Adrenal gland (tissue), 12 donors: ENCODE results near the gene NCAPG. TPM values are rescaled to one million over a fixed set of nuclear protein-coding genes. Genes with fewer than 3 reads are reported as not detected.

ENCODE experiments used
- DNase-seq, 7 donors: peaks; one replicate each; pipeline ENCODE4 v3.0.0-alpha.2; 2019 to 2020
- H3K27ac ChIP-seq, 5 donors: fragments of 200-600 bp; sonication (generic) in 4 of 5; 1 replicate in 3 of 5; 2 replicates in 2 of 5; pipeline versions ENCODE4 v1.5.1 to v1.8.0; 2016 to 2020; ENCODE audit warnings: mild to moderate bottlenecking in 1 of 5
- H3K27me3 ChIP-seq: fragments of 200-600 bp; 2 replicates; pipeline ENCODE4 v1.8.0; 2021
- H3K36me3 ChIP-seq, 2 donors: fragments of 200-600 bp; replicated peaks in 1 of 2; 1 replicate in 1 of 2; 2 replicates in 1 of 2; pipeline versions ENCODE4 v1.5.1 to v1.8.0; 2018 to 2022
- H3K4me1 ChIP-seq, 2 donors: fragments of 200-600 bp; replicated peaks in 1 of 2; 1 replicate in 1 of 2; 2 replicates in 1 of 2; pipeline versions ENCODE4 v1.5.1 to v1.8.0; 2018 to 2021
- H3K4me3 ChIP-seq, 4 donors: fragments of 200-600 bp; sonication (generic) in 3 of 4; one replicate each; pipeline ENCODE4 v1.5.1; 2016 to 2018
- H3K9me3 ChIP-seq, 3 donors: fragments of 200-600 bp; sonication (generic) in 1 of 3; replicated peaks in 1 of 3; 1 replicate in 2 of 3; 2 replicates in 1 of 3; pipeline versions ENCODE4 v1.5.1 to v1.8.0; 2016 to 2021
- POLR2A ChIP-seq, 2 donors: fragments of 450-650 bp; IDR thresholded peaks; one replicate each; pipeline ENCODE4 v1.6.1; 2017; ENCODE audit warnings: antibody characterized with exemption in 2 of 2, mild to moderate bottlenecking in 2 of 2, moderate library complexity in 1 of 2
- WGBS, 4 donors: extraction: QIAGEN DNeasy Blood & Tissue Kit in 2 of 4; methylation state at CpG; one replicate each; pipeline versions ENCODE4 v1.1.5 to v1.1.7; 2013 to 2017; 5-methylcytosine and 5-hydroxymethylcytosine counted together
- intact Hi-C, 2 donors: fragments of 100-400 bp; cut with DNase I; formaldehyde crosslinking; loops; one replicate each; pipeline versions ENCODE4 v1.14.1 to v1.15.0; 2022 to 2023
- polyA plus RNA-seq, 3 donors: library from polyadenylated mRNA; stranded (reverse); fragments of 200-250 nt in 2 of 3; fragments of 350-450 nt in 1 of 3; fragmentation: Illumina TruSeq in 1 of 3; extraction: RNeasy Lipid Tissue Mini Kit (QIAGEN cat#74804) in 1 of 3; gene quantifications; one replicate each; pipeline ENCODE4 v1.2.3, GENCODE V29; 2013 to 2014
- total RNA-seq, 9 donors: library from RNA; depleted of rRNA in 4 of 9; stranded (reverse); fragments of >200 nt in 4 of 9; fragments of 120-200 nt in 1 of 9; fragmentation: NEBNext Ultra II Directional in 1 of 9; extraction: Animal tissue kit (Norgen Biotek cat#: 25700) in 1 of 9; gene quantifications; one replicate each; pipeline versions ENCODE4 v1.1.0 to v1.2.4, GENCODE V29; 2013 to 2023
- TF ChIP-seq, protein P1 (sequence below), 6 experiments: fragments of 450-650 bp in 4 of 6; fragments of 200-600 bp in 2 of 6; sonication (generic) in 1 of 6; IDR thresholded peaks; 1 replicate in 5 of 6; 2 replicates in 1 of 6; pipeline versions ENCODE4 v1.5.1 to v1.8.0; 2016 to 2021; ENCODE audit warnings: antibody characterized with exemption in 6 of 6, mild to moderate bottlenecking in 2 of 6, moderate library complexity in 1 of 6
- donor health status: healthy with polysubstance abuse.
- donor health status: Bipolar disorder and iron deficiency.
- donor health status: DM: yes; HTN: yes; CAD: no.
- donor health status: DM: no; HTN: no; CAD: no.
- donor health status: DM: no; HTN: no; CAD: no.
- donor health status: DM: yes; HTN: yes; CAD: no.

Gene NCAPG
- total and polyA plus RNA-seq, 12 donors, result 0.17 to 16.1 (median 0.74) TPM

DNA sequence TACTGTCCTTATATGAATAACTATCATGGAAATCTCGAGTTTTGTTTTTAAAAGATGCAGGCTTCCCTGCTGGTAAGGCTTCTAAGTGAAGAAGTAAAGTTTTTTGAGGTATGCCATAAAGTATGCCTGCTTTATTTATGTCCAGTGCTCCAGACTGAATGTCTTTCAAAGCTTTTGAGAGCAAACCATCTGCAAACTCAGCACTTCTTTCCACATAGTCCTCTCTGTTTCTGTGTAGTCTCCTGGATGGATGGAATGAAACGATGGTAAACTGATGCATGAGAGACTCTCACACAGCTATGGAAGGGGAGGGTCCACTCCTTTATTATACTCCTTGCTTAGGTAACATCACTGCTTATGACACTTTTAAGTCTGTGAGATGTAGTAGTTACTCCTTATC lies 73.7 kb downstream of the NCAPG start:
- H3K36me3 ChIP-seq, result no peaks in the 10 kb centered on the region
- no peaks in the 10 kb centered on the region for H3K4me1 ChIP-seq
- 92 to 96% (median 94%) methylated on average over 2 of the region's 2 CpGs for WGBS, 4 donors
- no peak overlapping the region for H3K27ac ChIP-seq
- intact Hi-C loops, result no loop called here
- no peaks in the 10 kb centered on the region for H3K9me3 ChIP-seq
- TF ChIP-seq, protein P1, sequence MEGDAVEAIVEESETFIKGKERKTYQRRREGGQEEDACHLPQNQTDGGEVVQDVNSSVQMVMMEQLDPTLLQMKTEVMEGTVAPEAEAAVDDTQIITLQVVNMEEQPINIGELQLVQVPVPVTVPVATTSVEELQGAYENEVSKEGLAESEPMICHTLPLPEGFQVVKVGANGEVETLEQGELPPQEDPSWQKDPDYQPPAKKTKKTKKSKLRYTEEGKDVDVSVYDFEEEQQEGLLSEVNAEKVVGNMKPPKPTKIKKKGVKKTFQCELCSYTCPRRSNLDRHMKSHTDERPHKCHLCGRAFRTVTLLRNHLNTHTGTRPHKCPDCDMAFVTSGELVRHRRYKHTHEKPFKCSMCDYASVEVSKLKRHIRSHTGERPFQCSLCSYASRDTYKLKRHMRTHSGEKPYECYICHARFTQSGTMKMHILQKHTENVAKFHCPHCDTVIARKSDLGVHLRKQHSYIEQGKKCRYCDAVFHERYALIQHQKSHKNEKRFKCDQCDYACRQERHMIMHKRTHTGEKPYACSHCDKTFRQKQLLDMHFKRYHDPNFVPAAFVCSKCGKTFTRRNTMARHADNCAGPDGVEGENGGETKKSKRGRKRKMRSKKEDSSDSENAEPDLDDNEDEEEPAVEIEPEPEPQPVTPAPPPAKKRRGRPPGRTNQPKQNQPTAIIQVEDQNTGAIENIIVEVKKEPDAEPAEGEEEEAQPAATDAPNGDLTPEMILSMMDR (IDR thresholded peaks at IDR 0.05), result no peak
- TF ChIP-seq POLR2A (IDR thresholded peaks at IDR 0.05), result no peak
- DNase-seq, result no peak
- no peaks in the 10 kb centered on the region for H3K27me3 ChIP-seq
- no peak overlapping the region for H3K4me3 ChIP-seq

- H3K4me1 ChIP-seq, result no peaks in the 10 kb centered on the region
- no peak overlapping the region for H3K4me3 ChIP-seq
- TF ChIP-seq, protein P1 (IDR thresholded peaks at IDR 0.05), result no peak
- TF ChIP-seq POLR2A (IDR thresholded peaks at IDR 0.05), result no peak
- intact Hi-C loops, result no loop called here
- no peaks in the 10 kb centered on the region for H3K27me3 ChIP-seq
- no peaks in the 10 kb centered on the region for H3K36me3 ChIP-seq
- H3K9me3 ChIP-seq, result no peaks in the 10 kb centered on the region
- WGBS, 4 donors, result 92 to 96% (median 93%) methylated on average over 1 of the region's 1 CpG
- no peak for DNase-seq
- H3K27ac ChIP-seq, result no peak overlapping the region
These were observed 78.9 kb downstream of the NCAPG start for GRCh38 chr4:17889692-17890091.

GRCh38 chr4:17894421-17894820 lies 83.6 kb downstream of the NCAPG start:
- WGBS, 4 donors, result 84 to 89% (median 87%) methylated on average over 3 of the region's 3 CpGs
- intact Hi-C loops, result no loop called here
- Histone ChIP-seq H3K36me3 (no peaks in the 10 kb centered on the region), H3K4me1 (no peaks in the 10 kb centered on the region), H3K9me3 (no peaks in the 10 kb centered on the region), H3K27me3 (no peaks in the 10 kb centered on the region), H3K4me3 (no peak overlapping the region), H3K27ac (no peak overlapping the region)
- no peak for DNase-seq
- TF ChIP-seq, protein P1 (IDR thresholded peaks at IDR 0.05), result no peak
- TF ChIP-seq POLR2A (IDR thresholded peaks at IDR 0.05), result no peak

Other genes with a start within 250 kb of the NCAPG start
- gene LAP3, start 233.8 kb upstream of the NCAPG start, total RNA-seq, result 100 to 1,000 TPM in 5 of 9 donors, 10 to 100 TPM in 4; 71.7 to 176 (median 109) TPM
- 100 to 1,000 TPM in 1 of 3 donors, 10 to 100 TPM in 2; 22.7 to 135 (median 30.2) TPM for gene LAP3, start 233.8 kb upstream of the NCAPG start, polyA plus RNA-seq
- 10 to 100 TPM in 6 of 9 donors, 1 to 10 TPM in 3; 7.2 to 49.4 (median 17.0) TPM for gene MED28, start 196.3 kb upstream of the NCAPG start, total RNA-seq
- 10 to 100 TPM in 1 of 3 donors, 1 to 10 TPM in 2; 4.9 to 11.3 (median 7.7) TPM for gene MED28, start 196.3 kb upstream of the NCAPG start, polyA plus RNA-seq
- gene FAM184B, start 29.4 kb upstream of the NCAPG start, total RNA-seq, result under 1 TPM in 4 of 9 donors, not detected in 5; under 0.01 to 0.17 (median 0.11) TPM
- gene FAM184B, start 29.4 kb upstream of the NCAPG start, polyA plus RNA-seq, result under 1 TPM; 0.03 to 0.08 (median 0.04) TPM
- 10 to 100 TPM; 14.4 to 43.1 (median 25.2) TPM for gene DCAF16, start 222 bp upstream of the NCAPG start, total RNA-seq
- gene DCAF16, start 222 bp upstream of the NCAPG start, polyA plus RNA-seq, result 10 to 100 TPM in 1 of 3 donors, 1 to 10 TPM in 2; 6.9 to 15.1 (median 9.4) TPM
- 10 to 100 TPM in 7 of 9 donors, 1 to 10 TPM in 2; 9.3 to 28.8 (median 17.7) TPM for gene LCORL, start 210.8 kb downstream of the NCAPG start, total RNA-seq
- 10 to 100 TPM in 1 of 3 donors, 1 to 10 TPM in 2; 2.6 to 15.2 (median 3.4) TPM for gene LCORL, start 210.8 kb downstream of the NCAPG start, polyA plus RNA-seq